Activated effector memory CD4-positive, alpha-beta T cell treated with Interleukin-2 at 50 U/mL for 16 hours (primary cell): ENCODE measurements around the gene PRKG1.

Source experiments
- DNase-seq: peaks from one replicate; pipeline ENCODE4 v3.0.0-alpha.2; 2020

PRKG1 gene

DNA sequence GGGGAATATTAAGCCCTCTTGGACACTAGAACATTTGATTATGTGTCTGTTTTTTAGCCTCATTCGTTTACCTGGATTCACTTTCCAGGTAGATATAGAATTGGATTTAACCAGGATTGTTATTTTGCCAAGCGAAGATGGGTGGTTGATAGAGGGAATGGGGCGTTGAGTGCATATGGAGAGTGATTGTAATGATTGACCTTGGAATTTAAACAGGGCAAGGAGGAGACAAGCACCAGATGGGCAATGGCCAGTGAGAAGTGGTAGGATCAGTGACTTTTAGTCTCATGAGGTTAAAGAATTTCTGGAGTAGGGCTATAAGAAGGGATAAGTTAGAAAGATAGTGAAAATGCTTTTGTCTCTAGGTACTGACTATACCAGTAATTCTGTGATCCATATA, 836.3 kb downstream of the PRKG1 start:
- no peak for DNase-seq

DNA sequence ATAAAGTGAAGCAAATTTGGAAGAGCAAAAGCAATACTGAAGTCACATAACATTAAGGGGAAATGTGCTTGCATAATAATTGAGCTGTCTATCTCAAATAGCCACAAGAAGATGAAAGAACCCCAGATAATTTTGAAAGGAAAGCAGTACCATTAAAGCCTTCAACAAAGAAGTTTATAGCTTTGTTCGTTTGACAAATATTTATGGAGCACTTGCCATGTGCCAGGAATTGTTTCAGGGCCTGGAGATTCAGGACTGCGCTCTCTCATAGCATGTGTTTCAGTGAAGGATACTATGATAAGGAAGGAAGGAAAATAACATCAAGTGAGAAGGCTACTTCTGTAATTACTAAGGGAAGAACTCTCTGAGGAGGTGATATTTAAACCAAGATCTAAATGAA, 837.4 kb downstream of the PRKG1 start:
- DNase-seq, result no peak

DNA sequence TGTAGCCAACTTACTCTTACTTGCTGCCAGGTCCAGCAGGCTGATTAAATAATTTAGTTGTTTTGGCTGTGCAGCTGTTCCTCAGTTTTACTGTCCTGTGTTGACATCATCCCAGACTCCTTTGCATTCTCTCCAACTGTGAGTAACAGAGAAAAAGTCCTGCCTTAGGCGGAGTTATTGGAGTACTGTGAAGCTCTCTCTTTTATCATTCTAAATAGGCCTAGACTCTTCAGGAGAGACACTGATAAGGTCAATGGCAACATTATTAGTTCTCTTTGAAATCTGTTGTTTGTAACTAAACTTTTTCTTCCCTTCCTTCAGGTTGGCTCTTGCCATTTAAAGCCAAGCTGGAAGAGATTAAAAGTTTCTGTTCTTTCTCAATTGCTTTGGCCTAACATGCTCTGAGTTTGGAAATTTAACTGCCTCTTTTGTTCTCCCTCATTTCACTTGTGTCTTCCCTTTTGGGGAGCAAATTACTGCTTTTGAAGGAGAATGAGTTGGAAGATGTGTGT, 840.8 kb downstream of the PRKG1 start:
- DNase-seq, result no peak

DNA sequence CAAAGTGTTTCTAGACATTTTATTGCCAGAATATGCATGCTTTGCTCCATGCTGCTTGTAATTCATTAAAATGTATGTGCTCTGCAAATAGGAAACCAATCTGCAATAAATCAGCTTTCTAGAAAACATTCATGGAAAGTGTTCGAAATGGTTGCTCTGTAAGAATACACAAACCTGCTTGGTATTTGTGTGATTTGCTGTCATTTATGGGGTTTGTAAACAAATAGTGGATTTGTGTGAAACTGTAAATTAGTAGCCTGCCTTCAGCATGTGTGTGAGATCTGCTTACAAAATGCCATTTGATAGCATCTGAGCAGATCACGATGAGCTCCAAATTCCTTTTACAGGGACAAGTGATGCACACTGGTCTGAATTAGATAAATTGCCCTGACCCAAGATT, 844.2 kb downstream of the PRKG1 start:
- DNase-seq, result no peak

DNA sequence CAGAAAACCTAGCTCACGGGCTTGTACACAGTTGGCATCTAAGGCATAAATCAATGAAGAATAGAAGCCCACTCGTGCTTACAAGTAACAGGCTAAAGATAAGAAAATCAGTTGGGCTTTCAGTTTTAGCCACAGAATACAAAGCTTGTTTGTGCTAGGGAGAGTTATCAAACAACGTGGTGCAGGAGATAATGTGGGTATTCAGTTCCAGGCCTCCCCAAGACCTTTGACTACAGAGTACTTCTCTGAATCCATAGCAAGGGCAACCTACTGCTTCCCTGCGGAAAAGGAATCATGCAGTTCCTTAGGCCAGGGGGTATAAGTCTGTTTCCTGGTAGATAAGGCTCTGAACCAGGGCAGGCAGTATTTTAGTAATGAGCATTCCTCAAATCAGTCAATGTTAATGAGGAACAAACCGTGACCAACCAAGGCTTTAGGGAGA, 844.6 kb downstream of the PRKG1 start:
- no peak for DNase-seq

DNA sequence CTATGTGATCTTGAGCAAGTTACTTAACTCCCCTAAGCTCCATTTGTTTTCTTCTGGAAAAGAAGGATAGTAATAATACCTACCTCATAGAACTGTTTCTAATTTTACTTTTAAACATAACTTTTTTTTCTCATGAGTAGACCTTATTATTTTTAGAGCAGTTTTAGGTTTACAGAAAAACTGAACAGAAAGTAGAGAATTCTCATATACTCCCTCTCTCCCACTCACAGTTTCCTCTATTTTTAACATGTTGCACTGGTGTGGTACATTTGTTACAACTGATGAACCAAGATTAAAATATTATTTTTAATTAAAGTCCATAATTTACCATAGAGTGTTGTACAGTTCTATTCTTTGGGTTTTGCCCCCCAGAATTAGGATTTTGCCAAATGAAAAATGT, 846.4 kb downstream of the PRKG1 start:
- no peak for DNase-seq

DNA sequence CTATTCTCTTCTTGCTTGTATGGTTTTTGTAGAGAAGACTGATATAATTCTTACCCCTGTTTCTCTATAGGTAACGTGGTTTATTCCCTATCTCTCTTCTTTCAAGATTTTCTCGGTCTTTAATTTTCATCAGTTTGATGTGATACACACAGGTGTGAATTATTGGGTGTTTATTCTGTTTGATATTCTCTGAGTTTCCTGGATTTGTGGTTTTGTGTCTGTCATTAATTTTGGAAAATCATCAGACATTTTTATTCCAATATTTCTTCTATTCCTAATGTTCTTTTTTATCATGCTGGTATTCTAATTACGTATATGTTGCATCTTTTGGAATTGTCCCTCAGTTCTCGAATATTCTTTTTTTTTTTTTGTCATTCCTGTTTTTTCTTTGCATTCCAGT, 850.1 kb downstream of the PRKG1 start:
- DNase-seq, result no peak

DNA sequence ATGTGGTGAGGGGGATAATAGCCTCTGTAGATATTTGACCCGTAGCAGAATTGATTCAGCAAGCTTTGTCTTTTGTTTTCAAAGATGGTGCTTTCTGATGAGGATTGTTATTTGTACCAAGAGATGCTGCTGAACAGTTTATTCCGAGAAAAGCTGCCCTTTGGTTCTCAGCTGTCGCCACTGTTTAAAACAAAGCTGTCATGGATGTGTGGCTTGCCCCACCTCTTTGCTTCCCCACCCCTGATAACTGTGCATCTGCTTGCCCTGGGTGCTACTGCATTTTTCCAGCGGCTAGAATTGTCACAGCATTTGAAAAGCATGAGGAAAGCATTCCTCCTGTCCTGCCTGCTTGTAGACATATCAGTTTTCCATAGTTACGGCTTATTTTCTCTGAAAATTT, 852.0 kb downstream of the PRKG1 start:
- no peak for DNase-seq

DNA sequence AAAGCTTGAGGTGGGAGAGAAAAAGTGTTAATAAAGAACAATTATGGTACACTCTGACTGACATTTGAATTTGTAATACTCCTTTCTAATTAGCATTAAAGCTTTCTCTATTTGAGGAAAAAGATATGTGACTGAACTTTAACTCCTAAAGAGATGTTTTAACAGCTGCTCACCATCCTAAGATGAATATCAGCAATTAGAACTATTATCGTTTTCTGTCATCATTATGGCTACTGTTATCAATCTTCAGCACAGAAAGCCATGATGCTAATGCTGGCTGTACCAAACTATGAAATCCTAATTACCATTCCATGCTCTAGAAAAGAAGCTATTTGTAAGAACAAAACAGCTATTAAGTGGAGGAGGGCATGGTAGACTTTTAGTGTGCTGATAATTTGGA, 853.9 kb downstream of the PRKG1 start:
- no peak for DNase-seq

DNA sequence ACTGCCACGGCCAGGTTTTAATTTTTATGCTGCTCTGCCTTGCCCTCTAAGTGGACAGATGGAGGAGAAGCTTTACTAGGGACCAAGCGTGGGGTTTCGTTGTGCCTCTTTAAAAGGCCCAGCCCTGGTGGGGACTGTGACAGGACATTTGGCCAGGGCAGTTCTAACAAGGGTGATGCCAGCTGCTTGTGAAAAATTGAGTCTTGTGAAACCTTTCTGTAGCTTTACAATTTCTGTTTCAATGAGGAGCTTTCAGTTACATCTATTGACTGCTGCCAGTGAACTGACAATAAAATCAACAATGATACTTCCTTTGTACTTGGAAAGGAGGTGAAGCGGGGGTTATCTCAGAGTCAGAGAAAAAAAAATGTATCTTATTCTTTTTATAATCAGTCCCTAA, 858.2 kb downstream of the PRKG1 start:
- no peak for DNase-seq

DNA sequence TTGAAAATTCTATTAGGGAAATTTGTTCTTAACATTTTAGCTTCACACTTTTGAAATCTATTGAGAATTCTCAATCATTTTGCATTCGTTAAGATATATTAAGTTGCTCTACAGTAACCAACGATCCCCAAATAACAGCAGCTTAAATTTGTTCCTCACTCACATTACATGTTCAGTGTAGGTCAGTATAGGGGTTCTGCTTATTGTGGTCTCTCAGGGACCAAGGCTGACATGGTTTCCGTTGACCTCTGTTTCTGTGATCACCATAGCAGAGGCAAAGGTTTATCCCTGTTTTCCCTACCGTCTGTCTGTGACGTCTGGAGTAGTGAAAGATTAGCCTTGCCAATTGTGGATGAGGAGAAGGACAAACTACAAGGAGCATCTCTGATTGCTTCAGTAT, 860.1 kb downstream of the PRKG1 start:
- DNase-seq, result no peak

DNA sequence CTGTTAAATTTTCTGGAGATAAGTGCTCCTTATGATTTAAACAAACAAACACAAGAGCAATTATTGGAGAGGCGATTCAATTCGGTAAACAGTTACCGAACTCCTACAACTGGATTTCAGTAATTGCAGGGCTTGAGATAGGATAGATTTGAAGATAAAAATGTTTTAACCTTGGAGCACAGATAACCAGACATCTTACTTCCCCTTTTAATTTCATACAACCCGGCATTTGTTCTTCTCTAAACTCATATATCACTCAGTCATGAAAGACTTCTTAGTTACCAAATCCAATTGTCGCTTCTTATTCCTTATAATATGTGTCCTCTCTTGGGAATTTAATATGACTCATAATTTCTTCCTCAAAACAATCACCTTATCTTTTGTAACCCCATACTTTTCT, 861.1 kb downstream of the PRKG1 start:
- DNase-seq, result no peak

DNA sequence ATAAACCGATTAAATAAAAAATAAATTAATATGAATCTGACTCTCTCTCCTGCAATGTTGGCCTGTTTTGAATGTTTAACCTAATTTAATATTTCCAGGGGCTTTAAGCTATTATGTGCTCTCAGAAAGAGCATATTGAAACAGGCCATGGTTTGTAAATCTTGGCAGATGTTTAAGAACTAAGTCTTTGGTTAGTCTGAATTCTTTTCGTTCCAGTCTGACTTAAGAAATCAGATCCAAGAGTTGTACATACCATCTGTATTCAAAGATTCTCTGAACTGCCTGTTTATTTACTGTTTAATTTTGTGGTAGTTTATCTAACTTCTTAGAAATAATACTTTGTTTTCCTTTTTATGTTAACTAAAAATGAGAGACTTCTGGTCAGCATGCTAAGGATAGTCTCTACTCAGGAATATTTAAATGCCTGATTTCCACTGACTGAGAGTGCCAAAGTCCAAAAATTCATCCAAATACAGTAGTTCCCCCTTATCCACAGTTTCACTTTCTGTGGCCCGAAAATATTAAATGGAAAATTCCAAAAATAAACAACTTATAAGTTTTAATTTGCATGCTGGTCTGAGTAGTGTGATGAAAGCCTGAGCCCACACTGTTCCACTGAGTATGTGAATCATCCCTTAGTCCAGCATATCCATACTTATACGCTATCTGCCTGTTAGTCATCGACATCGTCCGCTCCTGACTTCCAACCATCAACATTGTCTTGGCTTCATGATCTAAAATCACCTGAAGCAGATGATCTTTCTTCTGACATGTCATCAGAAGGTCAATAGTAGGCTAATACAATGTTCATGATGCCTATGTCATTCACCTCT, 863.2 kb downstream of the PRKG1 start:
- DNase-seq, result no peak

DNA sequence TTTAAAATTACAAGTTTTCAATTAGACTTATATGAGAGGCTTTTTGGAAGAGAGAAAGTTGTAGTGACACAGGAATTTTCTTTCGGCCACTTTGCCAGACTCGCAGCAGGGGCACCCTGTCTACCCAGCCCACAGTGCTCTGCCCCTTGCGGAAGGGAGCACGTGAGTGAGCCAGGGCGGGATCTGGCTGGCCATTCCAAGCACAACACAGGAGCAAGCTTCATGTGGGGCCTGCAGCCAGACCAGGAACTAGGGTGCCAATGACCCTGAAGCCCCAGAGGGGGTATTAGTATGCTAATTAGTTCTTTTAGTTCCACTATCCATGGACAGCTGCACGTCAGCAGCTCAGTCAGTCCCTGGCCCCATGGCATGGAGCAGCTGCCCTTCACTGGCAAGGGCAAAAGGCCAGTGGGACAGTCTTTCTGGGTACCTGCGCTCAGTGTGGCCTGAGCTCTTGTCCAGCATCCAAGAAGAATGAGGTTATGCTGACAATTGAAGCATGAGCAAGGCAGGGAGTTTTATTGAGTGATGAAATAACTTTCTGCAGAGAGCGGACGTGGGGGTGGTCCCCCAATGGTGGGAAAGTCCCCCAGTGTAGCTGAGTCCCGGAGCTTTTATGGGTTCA, 876.2 kb downstream of the PRKG1 start:
- DNase-seq, result no peak

DNA sequence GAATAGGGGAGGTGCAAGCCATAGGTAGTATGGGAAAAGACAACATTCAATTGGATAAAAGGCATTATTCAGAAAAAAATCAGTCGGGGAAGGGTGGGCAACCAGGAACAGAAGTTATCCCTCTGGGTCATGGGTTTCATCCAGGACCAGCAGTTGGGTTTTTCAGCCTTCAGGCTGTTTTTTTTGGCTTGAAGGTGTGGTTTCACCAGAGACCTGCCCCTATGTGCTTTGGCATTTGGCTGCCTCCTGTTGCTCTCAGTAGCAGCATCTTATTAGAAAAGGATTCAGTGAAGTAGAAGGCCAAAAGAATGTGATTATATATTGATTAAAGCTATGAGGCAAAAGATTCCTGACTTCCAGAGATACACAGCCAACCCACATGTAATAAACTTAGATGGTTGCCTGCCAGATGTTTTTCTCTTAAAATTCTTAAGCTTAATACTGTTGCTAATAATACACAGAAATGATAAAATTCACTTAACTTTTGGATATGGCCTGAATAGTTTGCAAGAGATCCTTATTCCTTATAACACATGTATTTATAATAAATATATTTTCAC, 876.8 kb downstream of the PRKG1 start:
- no peak for DNase-seq

DNA sequence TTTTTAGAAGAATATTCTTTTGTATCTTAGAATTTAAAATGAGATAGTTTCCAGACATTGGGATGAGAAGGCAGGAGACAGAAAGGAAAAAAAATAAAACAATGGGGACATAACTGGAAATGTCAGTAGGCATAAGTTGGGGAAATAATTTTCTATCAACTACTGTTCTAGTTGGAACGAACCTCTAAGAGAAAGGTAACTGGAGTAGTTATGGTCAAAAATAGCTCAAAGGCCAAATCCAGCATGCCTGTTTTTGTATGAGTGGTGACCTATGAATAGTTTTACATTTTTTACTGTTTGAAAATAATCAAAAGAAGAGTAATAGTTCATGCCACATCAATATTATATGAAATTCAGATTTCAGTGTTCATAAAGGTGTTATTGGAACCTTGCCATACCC, 877.3 kb downstream of the PRKG1 start:
- no peak for DNase-seq

DNA sequence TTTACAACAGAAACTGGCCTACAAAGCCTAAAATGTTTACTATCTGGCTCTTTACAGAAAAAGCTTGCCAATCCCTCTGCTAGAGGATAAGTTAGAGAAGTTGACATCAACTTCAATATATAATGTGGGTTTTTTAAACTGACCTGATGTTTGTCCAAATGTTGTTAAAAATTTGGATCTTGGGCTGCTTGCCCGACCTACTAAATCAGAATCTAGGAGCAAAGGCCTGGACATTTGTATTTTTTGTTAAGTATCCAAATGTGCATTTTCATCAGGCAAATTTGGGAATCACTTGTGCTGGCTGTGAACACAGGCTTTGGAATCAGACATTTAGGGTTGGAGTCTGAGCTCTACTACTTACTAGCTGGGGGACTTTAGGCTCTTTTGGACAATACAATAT, 877.8 kb downstream of the PRKG1 start:
- no peak for DNase-seq

DNA sequence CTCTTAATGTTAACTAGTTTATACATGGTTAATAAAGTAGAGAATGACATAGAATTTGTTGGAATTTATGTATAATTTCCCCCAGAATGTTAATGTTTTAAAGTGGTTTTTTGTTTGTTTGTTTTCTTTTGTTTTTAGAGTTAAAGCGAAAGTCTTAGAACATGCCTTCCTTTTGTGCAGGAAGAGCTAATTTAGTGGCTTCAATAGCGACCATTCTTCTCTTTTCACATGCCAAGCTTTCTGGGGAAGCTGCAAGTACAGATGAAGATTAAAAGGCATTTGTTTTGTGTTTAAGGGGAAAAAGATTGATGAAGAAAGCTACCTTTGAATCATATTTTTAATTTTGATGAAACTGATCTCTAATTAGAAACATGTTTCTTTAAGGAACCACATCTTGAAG, 881.4 kb downstream of the PRKG1 start:
- DNase-seq, result no peak

DNA sequence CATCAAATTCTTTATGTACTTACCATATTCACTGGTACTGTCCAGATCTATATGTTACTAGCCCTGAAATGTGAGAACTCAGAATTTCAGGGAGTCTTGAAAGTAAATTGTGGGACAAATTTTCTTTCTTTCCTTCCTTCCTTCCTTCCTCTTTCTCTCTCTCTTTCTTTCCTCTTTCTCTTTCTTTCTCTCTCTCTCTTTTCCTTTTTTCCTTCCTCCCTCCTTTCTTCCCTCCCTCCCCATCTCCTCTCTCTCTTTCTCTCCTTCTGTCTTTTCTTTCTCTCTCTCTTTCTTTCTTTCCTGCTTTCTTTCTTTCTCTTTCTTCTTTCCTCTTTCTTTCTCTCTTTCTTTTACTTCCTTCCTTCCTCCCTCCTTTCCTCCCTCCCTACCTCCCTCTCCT, 882.5 kb downstream of the PRKG1 start:
- no peak for DNase-seq

DNA sequence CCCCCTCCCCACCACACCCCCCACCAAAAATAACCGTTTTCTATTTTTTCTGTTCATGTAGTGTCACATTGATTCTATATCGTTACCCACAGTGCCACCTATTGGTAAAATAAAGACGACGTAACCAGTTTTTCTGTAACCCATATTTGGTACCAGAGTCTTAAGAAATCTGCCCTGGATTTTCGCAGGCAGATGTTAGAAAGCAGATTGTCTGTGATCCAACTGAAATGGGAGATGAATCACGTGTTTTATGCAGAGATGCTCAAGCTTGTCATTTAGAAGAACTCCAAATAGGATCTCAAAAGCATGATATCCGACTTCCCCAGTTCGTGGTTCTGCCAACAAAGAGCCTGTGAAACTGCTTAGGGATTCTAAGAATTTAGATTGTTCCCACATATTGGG, 886.2 kb downstream of the PRKG1 start:
- no peak for DNase-seq

DNA sequence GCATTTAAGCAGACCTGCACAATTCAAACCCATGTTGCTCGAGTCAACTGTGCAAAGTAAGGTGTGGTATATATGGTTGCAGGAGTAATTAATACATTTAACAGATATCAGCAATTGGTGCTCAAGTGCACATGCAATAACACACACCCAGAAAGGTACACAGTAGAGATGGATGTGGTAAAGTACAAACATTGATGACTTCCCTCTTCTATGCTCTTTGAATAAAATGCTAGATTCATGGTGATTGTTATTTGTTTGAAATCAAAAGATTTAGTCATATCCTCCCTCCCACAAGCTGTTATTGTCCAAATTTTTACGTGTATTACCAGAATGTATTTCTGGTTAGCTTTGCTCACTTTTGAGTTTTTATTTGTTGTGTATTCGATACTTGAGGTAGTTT, 887.1 kb downstream of the PRKG1 start:
- no peak for DNase-seq

DNA sequence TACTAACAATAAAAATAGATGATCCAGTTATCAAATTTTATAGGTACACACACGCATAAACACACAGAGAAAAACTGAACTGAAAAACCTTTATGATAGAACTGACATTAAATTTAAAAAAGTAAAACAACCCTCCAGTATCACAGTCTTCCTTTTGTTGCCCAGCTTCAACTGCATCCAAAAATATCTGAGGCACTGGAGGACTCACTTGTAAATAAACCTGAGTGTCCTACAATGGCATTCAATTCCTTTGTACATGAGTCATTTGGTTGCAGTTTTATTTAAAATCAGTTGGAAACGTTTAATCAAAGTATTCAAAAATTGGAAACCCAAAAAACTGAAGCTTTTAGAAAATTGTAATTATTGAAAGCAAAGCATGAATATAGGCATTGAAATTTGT, 890.3 kb downstream of the PRKG1 start:
- DNase-seq, result no peak

DNA sequence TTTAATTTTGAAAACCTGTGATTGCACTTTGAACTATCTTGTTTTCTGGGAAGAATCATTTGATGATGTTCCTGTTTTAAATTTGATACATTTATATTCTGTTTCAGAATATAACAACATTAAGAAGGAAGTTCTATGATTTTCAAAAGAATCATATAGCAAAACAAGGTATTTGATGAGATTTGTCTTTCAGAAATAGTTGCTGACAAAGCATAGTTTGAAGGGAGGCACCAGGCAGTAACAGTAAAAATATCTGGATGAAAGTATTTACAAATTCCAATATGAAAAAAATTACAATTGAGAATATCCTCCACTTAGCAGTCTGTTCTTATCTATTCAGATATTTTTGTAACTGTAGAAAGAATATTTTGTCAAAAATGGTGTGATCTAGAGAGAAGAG, 891.2 kb downstream of the PRKG1 start:
- no peak for DNase-seq

DNA sequence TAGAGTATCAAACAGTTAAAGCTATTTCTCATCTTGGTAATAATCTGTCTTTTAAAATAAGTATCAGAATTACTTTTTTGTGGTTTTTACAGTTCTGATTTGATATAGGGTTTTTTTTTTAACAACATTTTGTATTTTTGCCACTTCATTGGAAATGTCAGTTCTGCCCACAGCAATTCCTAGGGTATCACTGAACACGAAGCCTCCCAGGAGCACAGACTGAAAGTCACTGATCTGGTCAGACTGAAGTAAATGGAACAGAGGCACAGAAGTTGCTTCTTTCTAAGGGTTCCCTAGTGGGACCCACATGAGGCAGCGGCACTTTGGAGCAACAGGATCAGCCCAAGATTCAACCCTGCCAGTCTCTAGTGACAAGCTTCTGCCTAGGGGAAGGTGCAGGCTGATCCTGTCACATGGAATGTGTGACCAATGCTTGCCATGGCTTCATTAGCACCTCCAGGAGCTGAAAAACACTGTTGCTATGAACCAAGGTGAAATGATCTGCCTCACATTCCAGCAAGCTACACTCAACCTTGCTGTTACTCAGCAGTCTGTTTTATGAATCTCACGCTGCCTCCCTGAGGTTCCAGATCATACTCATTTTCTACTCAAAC, 898.6 kb downstream of the PRKG1 start:
- DNase-seq, result no peak
